Karpas-422 (cell line): ENCODE results near the gene HEBP2. TPM values are rescaled to one million over a fixed set of nuclear protein-coding genes. Genes with fewer than 3 reads are reported as not detected.
"Not testable (repeated sequence)": the region's sequence is repeated elsewhere in the genome, so short reads cannot be mapped to it uniquely, and the experiment has no call there.

Experiments
- DNase-seq: peaks from one replicate; pipeline ENCODE4 v3.0.0-alpha.2; 2015
- H2AFZ ChIP-seq: fragments of 200-600 bp; sonication (generic); 2 replicates; pipeline ENCODE4 v1.6.1; 2014; ENCODE audit warnings: antibody characterized with exemption, low read length, mixed read lengths
- H3K27ac ChIP-seq: fragments of 200-600 bp; sonication (generic); 2 replicates; pipeline ENCODE4 v1.5.1; 2014; ENCODE audit warnings: mild to moderate bottlenecking, low read length, moderate library complexity
- H3K27me3 ChIP-seq: fragments of 200-600 bp; sonication (generic); 2 replicates; pipeline ENCODE4 v1.6.1; 2014; ENCODE audit warnings: low read length, mixed read lengths
- H3K36me3 ChIP-seq: fragments of 200-600 bp; sonication (generic); 2 replicates; pipeline ENCODE4 v1.6.1; 2014; ENCODE audit warnings: low read length, mixed read lengths; ENCODE audit not compliant: insufficient read depth
- H3K4me1 ChIP-seq: fragments of 200-600 bp; sonication (generic); 2 replicates; pipeline ENCODE4 v1.6.1; 2014; ENCODE audit warnings: mild to moderate bottlenecking, low read length, mixed read lengths
- H3K4me2 ChIP-seq: fragments of 200-600 bp; sonication (generic); 2 replicates; pipeline ENCODE4 v1.6.1; 2014; ENCODE audit warnings: low read length, low read depth, mild to moderate bottlenecking; ENCODE audit not compliant: poor library complexity, severe bottlenecking
- H3K4me3 ChIP-seq: fragments of 200-600 bp; sonication (generic); 2 replicates; pipeline ENCODE4 v1.5.1; 2014; ENCODE audit warnings: mild to moderate bottlenecking, antibody characterized with exemption, low read length, mixed read lengths
- H3K79me2 ChIP-seq: fragments of 200-600 bp; sonication (generic); 2 replicates; pipeline ENCODE4 v1.6.1; 2014; ENCODE audit warnings: mild to moderate bottlenecking, low read length, mixed read lengths
- H3K9ac ChIP-seq: fragments of 200-600 bp; sonication (generic); 2 replicates; pipeline ENCODE4 v1.6.0; 2014; ENCODE audit warnings: low read length
- H3K9me2 ChIP-seq: fragments of 200-600 bp; sonication (generic), shearing (Covaris generic); replicated peaks from 2 replicates; pipeline ENCODE4 v1.6.0; 2014; ENCODE audit warnings: mild to moderate bottlenecking, low read length, moderate library complexity; ENCODE audit not compliant: insufficient read depth
- H3K9me3 ChIP-seq: fragments of 300-700, 200-600 bp; sonication (generic); 2 replicates; pipeline ENCODE4 v1.6.1; 2014; ENCODE audit warnings: low read length, mixed read lengths
- H4K20me1 ChIP-seq: fragments of 200-600 bp; sonication (generic); 2 replicates; pipeline ENCODE4 v1.6.1; 2014; ENCODE audit warnings: mild to moderate bottlenecking, antibody characterized with exemption, low read length, low read depth; ENCODE audit not compliant: insufficient read depth
- total RNA-seq: library from RNA; depleted of rRNA; stranded (reverse); fragments of >200 nt; shearing (Covaris generic); gene quantifications from 2 replicates; pipeline ENCODE4 v1.2.3, GENCODE V29; 2014; ENCODE audit warnings: low replicate concordance

The HEBP2 gene
- total RNA-seq, 1 experiment from 2014 or later: 41.9 TPM

DNA sequence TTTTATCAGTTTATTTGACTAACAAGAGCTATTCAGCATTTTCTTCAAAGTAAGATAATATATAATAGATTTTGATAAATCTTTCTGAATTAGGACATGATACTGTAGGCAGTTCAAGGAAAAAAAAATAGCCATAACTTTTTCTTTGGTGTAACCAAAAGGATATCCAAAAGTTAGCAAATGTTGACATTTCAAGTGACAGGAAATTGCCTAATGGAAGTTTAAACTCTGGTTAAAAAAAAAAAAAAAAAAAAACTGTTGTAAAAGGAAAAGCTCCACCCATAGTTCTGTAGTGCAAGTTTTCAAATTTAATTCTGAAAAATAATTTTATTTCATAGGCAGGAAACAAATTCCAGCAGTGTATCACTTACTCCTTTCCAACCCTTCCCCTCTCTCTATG is 18.8 kb downstream of the HEBP2 start:
- no peaks in the 10 kb centered on the region for H3K36me3 ChIP-seq
- DNase-seq: no peak
- no peak overlapping the region for H3K4me2 ChIP-seq
- H3K9me3 ChIP-seq: no peaks in the 10 kb centered on the region
- H3K27me3 ChIP-seq: no peaks in the 10 kb centered on the region
- no peak overlapping the region for H3K4me3 ChIP-seq
- no peak overlapping the region for H3K9ac ChIP-seq
- H3K4me1 ChIP-seq: no peaks in the 10 kb centered on the region
- H3K9me2 ChIP-seq: no peaks in the 10 kb centered on the region
- H3K27ac ChIP-seq: no peak overlapping the region
- no peaks in the 10 kb centered on the region for H3K79me2 ChIP-seq
- H4K20me1 ChIP-seq: no peaks in the 10 kb centered on the region
- H2AFZ ChIP-seq: no peak overlapping the region

GRCh38 chr6:138424004-138424904 is 20.2 kb downstream of the HEBP2 start:
- H3K27me3 ChIP-seq: no peaks in the 10 kb centered on the region
- H3K9me2 ChIP-seq: no peaks in the 10 kb centered on the region
- no peaks in the 10 kb centered on the region for H3K9me3 ChIP-seq
- H3K27ac ChIP-seq: no peak overlapping the region
- H3K36me3 ChIP-seq: no peaks in the 10 kb centered on the region
- no peaks in the 10 kb centered on the region for H4K20me1 ChIP-seq
- no peak for DNase-seq
- H3K4me2 ChIP-seq: no peak overlapping the region
- H3K4me3 ChIP-seq: no peak overlapping the region
- no peaks in the 10 kb centered on the region for H3K4me1 ChIP-seq
- H2AFZ ChIP-seq: no peak overlapping the region
- no peaks in the 10 kb centered on the region for H3K79me2 ChIP-seq
- H3K9ac ChIP-seq: no peak overlapping the region

DNA sequence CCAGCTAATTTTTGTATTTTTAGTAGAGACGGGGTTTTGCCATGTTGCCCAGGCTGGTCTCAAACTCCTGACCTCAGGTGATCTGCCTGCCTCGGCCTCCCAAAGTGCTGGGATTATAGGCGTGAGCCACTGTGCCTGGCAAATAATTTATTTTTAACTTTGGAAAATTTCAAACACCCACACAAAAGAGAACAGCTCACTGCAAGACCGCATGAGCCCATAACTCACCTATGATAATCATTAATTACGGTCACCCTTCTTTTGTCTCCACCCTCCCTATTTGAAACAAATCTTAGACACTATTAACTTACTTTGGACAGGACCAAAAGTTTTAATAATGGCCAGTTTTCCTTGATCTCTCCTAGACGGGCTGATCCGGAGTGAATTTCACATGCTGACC is 21.2 kb downstream of the HEBP2 start:
- not testable (repeated sequence) for H4K20me1 ChIP-seq, H3K4me1 ChIP-seq, H3K9ac ChIP-seq, H3K79me2 ChIP-seq, H3K27ac ChIP-seq, H2AFZ ChIP-seq, H3K4me2 ChIP-seq, DNase-seq, H3K4me3 ChIP-seq, H3K27me3 ChIP-seq, H3K9me2 ChIP-seq, H3K9me3 ChIP-seq, H3K36me3 ChIP-seq

- Histone ChIP-seq H3K9me2 (no peaks in the 10 kb centered on the region), H2AFZ (no peak overlapping the region), H3K36me3 (no peaks in the 10 kb centered on the region), H3K4me3 (no peak overlapping the region), H3K9ac (no peak overlapping the region), H3K27me3 (no peaks in the 10 kb centered on the region), H3K79me2 (no peaks in the 10 kb centered on the region), H3K9me3 (no peaks in the 10 kb centered on the region), H3K27ac (no peak overlapping the region), H3K4me2 (no peak overlapping the region), H3K4me1 (no peaks in the 10 kb centered on the region), H4K20me1 (no peaks in the 10 kb centered on the region)
- DNase-seq: no peak
Observed at GRCh38 chr6:138426500-138427123, 22.6 kb downstream of the HEBP2 start.

GRCh38 chr6:138427701-138428100 is 23.7 kb downstream of the HEBP2 start:
- Histone ChIP-seq H3K4me3 (no peak overlapping the region), H3K4me2 (no peak overlapping the region), H3K27ac (no peak overlapping the region), H4K20me1 (no peaks in the 10 kb centered on the region), H3K79me2 (no peaks in the 10 kb centered on the region), H3K9me2 (no peaks in the 10 kb centered on the region), H3K36me3 (no peaks in the 10 kb centered on the region), H3K9ac (no peak overlapping the region), H3K4me1 (no peaks in the 10 kb centered on the region), H3K27me3 (no peaks in the 10 kb centered on the region), H3K9me3 (no peaks in the 10 kb centered on the region), H2AFZ (no peak overlapping the region)
- DNase-seq: no peak

- H3K4me3 ChIP-seq: no peak overlapping the region
Observed at GRCh38 chr6:138428944-138429598, 25.0 kb downstream of the HEBP2 start.

DNA sequence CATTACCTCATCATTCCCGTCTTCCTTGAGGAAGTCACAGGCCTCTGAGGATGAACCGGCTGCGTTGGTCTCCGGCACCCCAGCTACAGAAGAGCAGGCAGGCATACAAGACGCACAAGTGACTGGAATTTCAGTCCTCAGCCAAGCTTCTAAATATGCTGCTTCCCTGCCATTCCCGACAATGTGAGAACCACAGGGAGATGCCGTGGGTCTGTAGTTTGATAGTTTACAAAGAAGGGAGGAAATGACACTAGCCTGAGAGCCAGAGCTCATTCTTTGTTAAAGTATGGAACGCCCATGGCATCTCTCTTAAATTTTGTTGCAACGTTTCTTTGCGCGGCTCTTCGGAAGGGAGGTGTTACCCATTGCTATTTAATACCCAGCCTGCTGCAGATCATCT is 25.7 kb downstream of the HEBP2 start:
- Histone ChIP-seq H2AFZ (no peak overlapping the region), H3K4me1 (no peaks in the 10 kb centered on the region), H3K36me3 (no peaks in the 10 kb centered on the region), H3K4me3 (no peak overlapping the region), H3K9me2 (no peaks in the 10 kb centered on the region), H3K27me3 (no peaks in the 10 kb centered on the region), H3K4me2 (no peak overlapping the region), H4K20me1 (no peaks in the 10 kb centered on the region), H3K27ac (no peak overlapping the region), H3K9ac (no peak overlapping the region), H3K9me3 (no peaks in the 10 kb centered on the region), H3K79me2 (no peaks in the 10 kb centered on the region)
- no peak for DNase-seq

More at GRCh38 chr6:138428944-138429598, 25.0 kb downstream of the HEBP2 start:
- Histone ChIP-seq H2AFZ (no peak overlapping the region), H3K27ac (no peak overlapping the region), H3K9me3 (no peaks in the 10 kb centered on the region), H3K4me2 (no peak overlapping the region), H3K79me2 (no peaks in the 10 kb centered on the region), H3K9ac (no peak overlapping the region), H3K27me3 (no peaks in the 10 kb centered on the region), H4K20me1 (no peaks in the 10 kb centered on the region), H3K9me2 (no peaks in the 10 kb centered on the region), H3K36me3 (no peaks in the 10 kb centered on the region), H3K4me1 (no peaks in the 10 kb centered on the region)
- DNase-seq: peak; percentile 77
